H1 (cell line): ENCODE results near the gene MAN1C1. TPM values are rescaled to one million over a fixed set of nuclear protein-coding genes. Genes with fewer than 3 reads are reported as not detected.
A peak's percentile ranks its signal among the peaks of the same experiment; 100 is the strongest.

Experiments used
- CTCF ChIA-PET: fragments of 300-600 bp; sonication (Branson Sonifier 250); formaldehyde crosslinking; loops from one replicate; lab custom pipeline; 2021; ENCODE audit not compliant: partially characterized antibody; lab: Charles Lee
- POLR2A ChIA-PET: fragments of 300-600 bp; sonication (Branson Sonifier 250); formaldehyde crosslinking; loops from one replicate; lab custom pipeline; 2021; ENCODE audit warnings: inconsistent platforms; ENCODE audit not compliant: partially characterized antibody; lab: Charles Lee
- DNase-seq, 2 experiments: peaks; one replicate each; pipeline versions ENCODE4 v3.0.0 to v3.0.0-alpha.2; 2010 to 2022; ENCODE audit warnings: low spot score in 2 of 2, low read depth in 1 of 2, mixed read lengths in 1 of 2
- FAIRE-seq: peaks from 2 replicates; lab custom pipeline; 2011; peaks lifted over from hg19 to GRCh38; lab: Jason Lieb, UNC
- H2AFZ ChIP-seq: 2 replicates; pipeline ENCODE4 v1.8.1; 2012; ENCODE audit warnings: low read length, inconsistent platforms
- H2AK5ac ChIP-seq: 2 replicates; pipeline ENCODE4 v1.6.1; 2013; ENCODE audit warnings: low read depth, low read length
- H2BK120ac ChIP-seq: replicated peaks from 2 replicates; pipeline ENCODE3; 2013; ENCODE audit warnings: low read depth, low read length, inconsistent platforms
- H2BK12ac ChIP-seq: 2 replicates; pipeline ENCODE4 v1.6.1; 2013; ENCODE audit warnings: low read depth, low read length
- H2BK15ac ChIP-seq: 2 replicates; pipeline ENCODE4 v1.6.1; 2013; ENCODE audit warnings: low read length
- H2BK20ac ChIP-seq: 2 replicates; pipeline ENCODE4 v1.6.1; 2013; ENCODE audit warnings: low read length
- H2BK5ac ChIP-seq: 2 replicates; pipeline ENCODE4 v1.6.1; 2013; ENCODE audit warnings: low read depth, low read length
- H3K14ac ChIP-seq: 2 replicates; pipeline ENCODE4 v1.6.1; 2013; ENCODE audit warnings: inconsistent platforms; ENCODE audit not compliant: insufficient read length
- H3K18ac ChIP-seq: 2 replicates; pipeline ENCODE4 v1.6.1; 2013; ENCODE audit warnings: low read length; ENCODE audit errors: extremely low read depth
- H3K23ac ChIP-seq: 2 replicates; pipeline ENCODE4 v1.6.1; 2013; ENCODE audit warnings: inconsistent platforms; ENCODE audit not compliant: insufficient read length
- H3K23me2 ChIP-seq: 2 replicates; pipeline ENCODE4 v1.6.1; 2013; ENCODE audit warnings: low read depth, low read length
- H3K27ac ChIP-seq: 2 replicates; pipeline ENCODE4 v1.6.1; 2011; ENCODE audit warnings: low read depth, low read length, inconsistent platforms
- H3K27me3 ChIP-seq, 4 experiments: replicated peaks in 1 of 4; 1 replicate in 1 of 4; 2 replicates in 3 of 4; pipeline versions ENCODE4 v1.6.1 to v1.8.1; 2011 to 2013; ENCODE audit warnings: low read length in 3 of 4, mild to moderate bottlenecking in 3 of 4, inconsistent platforms in 2 of 4, mixed read lengths in 2 of 4, moderate library complexity in 1 of 4; ENCODE audit not compliant: control insufficient read depth in 3 of 4, insufficient read depth in 3 of 4; ENCODE audit errors: extremely low read depth in 1 of 4
- H3K36me3 ChIP-seq, 4 experiments: 2 replicates each; pipeline versions ENCODE4 v1.6.1 to v1.8.1; 2011 to 2013; ENCODE audit warnings: mild to moderate bottlenecking in 4 of 4, low read length in 3 of 4, moderate library complexity in 2 of 4, control low read depth in 1 of 4, inconsistent platforms in 1 of 4; ENCODE audit not compliant: insufficient read depth in 4 of 4, control insufficient read depth in 2 of 4
- H3K4ac ChIP-seq: replicated peaks from 2 replicates; pipeline ENCODE3; 2013; ENCODE audit warnings: low read length, low read depth, mixed read lengths, inconsistent platforms; ENCODE audit not compliant: insufficient read length
- H3K4me1 ChIP-seq, 4 experiments: replicated peaks in 1 of 4; 1 replicate in 1 of 4; 2 replicates in 3 of 4; pipeline versions ENCODE4 v1.6.1 to v1.8.1; 2011 to 2013; ENCODE audit warnings: low read length in 3 of 4, inconsistent platforms in 2 of 4, mixed read lengths in 1 of 4; ENCODE audit not compliant: insufficient read depth in 4 of 4, control insufficient read depth in 3 of 4
- H3K4me2 ChIP-seq, 2 experiments: 2 replicates each; pipeline versions ENCODE4 v1.6.1 to v1.8.1; 2011 to 2013; ENCODE audit warnings: low read depth in 2 of 2, low read length in 2 of 2, control low read depth in 1 of 2, inconsistent platforms in 1 of 2, mild to moderate bottlenecking in 1 of 2; ENCODE audit not compliant: insufficient read depth in 1 of 2
- H3K4me3 ChIP-seq, 4 experiments: fragments of 200-600, 300-600 bp in 1 of 4; sonication (generic), shearing (Covaris generic), sonication (Bioruptor Twin) in 1 of 4; 2 replicates each; pipeline versions ENCODE4 v1.5.1 to v1.8.1; 2011 to 2016; ENCODE audit warnings: low read length in 4 of 4, low read depth in 3 of 4, control low read depth in 2 of 4, inconsistent platforms in 2 of 4, mild to moderate bottlenecking in 2 of 4, mixed read lengths in 1 of 4, moderate library complexity in 1 of 4; ENCODE audit not compliant: insufficient read depth in 2 of 4; ENCODE audit errors: extremely low read depth in 1 of 4
- H3K56ac ChIP-seq: replicated peaks from 2 replicates; pipeline ENCODE3; 2013; ENCODE audit warnings: low read depth, mild to moderate bottlenecking, mixed read lengths, low read length, inconsistent platforms; ENCODE audit not compliant: insufficient read length
- H3K79me1 ChIP-seq: 2 replicates; pipeline ENCODE4 v1.6.1; 2013; ENCODE audit warnings: low read depth, low read length, control low read depth
- H3K79me2 ChIP-seq, 2 experiments: 2 replicates each; pipeline versions ENCODE4 v1.6.1 to v1.8.1; 2012 to 2013; ENCODE audit warnings: low read length in 2 of 2, mild to moderate bottlenecking in 2 of 2, inconsistent platforms in 1 of 2; ENCODE audit not compliant: insufficient read depth in 2 of 2, control insufficient read depth in 1 of 2
- H3K9ac ChIP-seq, 4 experiments: replicated peaks in 1 of 4; 1 replicate in 1 of 4; 2 replicates in 3 of 4; pipeline versions ENCODE4 v1.6.1 to v1.8.1; 2011 to 2013; ENCODE audit warnings: low read depth in 3 of 4, low read length in 3 of 4, control low read depth in 2 of 4, mild to moderate bottlenecking in 2 of 4, moderate library complexity in 2 of 4, inconsistent platforms in 1 of 4; ENCODE audit errors: extremely low read depth in 1 of 4
- H3K9me3 ChIP-seq, 2 experiments: 2 replicates each; pipeline versions ENCODE4 v1.6.1 to v1.8.1; 2012 to 2013; ENCODE audit warnings: mild to moderate bottlenecking in 2 of 2, moderate library complexity in 2 of 2, control low read depth in 1 of 2, inconsistent platforms in 1 of 2, low read depth in 1 of 2, low read length in 1 of 2, mixed read lengths in 1 of 2; ENCODE audit not compliant: insufficient read depth in 2 of 2
- H4K20me1 ChIP-seq, 2 experiments: replicated peaks in 1 of 2; 2 replicates each; pipeline versions ENCODE3 to v1.8.1; 2011 to 2013; ENCODE audit warnings: inconsistent platforms in 2 of 2, low read length in 2 of 2, mild to moderate bottlenecking in 1 of 2; ENCODE audit not compliant: insufficient read depth in 2 of 2, control insufficient read depth in 1 of 2
- H4K5ac ChIP-seq: 2 replicates; pipeline ENCODE4 v1.6.1; 2013; ENCODE audit warnings: low read length, low read depth, mixed read lengths, inconsistent platforms; ENCODE audit not compliant: insufficient read length
- H4K8ac ChIP-seq: 2 replicates; pipeline ENCODE4 v1.8.0; 2013; ENCODE audit warnings: mild to moderate bottlenecking, moderate library complexity, low read length, inconsistent platforms; ENCODE audit not compliant: insufficient read depth; ENCODE audit errors: extremely low read depth
- H4K91ac ChIP-seq: replicated peaks from 2 replicates; pipeline ENCODE3; 2013; ENCODE audit warnings: low read length, mixed read lengths, inconsistent platforms; ENCODE audit not compliant: insufficient read length
- CEBPB ChIP-seq: IDR thresholded peaks from 2 replicates; pipeline ENCODE4 v1.6.1; 2012; ENCODE audit warnings: low read depth, low read length
- EP300 ChIP-seq, 2 experiments: IDR thresholded peaks; 1 replicate in 1 of 2; 2 replicates in 1 of 2; pipeline ENCODE4 v1.6.1; 2011 to 2012; ENCODE audit warnings: low read depth in 2 of 2, low read length in 2 of 2, mild to moderate bottlenecking in 2 of 2, borderline replicate concordance in 1 of 2, inconsistent platforms in 1 of 2, moderate library complexity in 1 of 2
- MAFK ChIP-seq: IDR thresholded peaks from 2 replicates; pipeline ENCODE4 v1.6.1; 2012; ENCODE audit warnings: low read depth, mild to moderate bottlenecking, improper control_type of control experiment, low read length
- NRF1 ChIP-seq: IDR thresholded peaks from 2 replicates; pipeline ENCODE4 v1.6.1; 2011; ENCODE audit warnings: mild to moderate bottlenecking, low read depth, low read length, improper control_type of control experiment
- SIN3A ChIP-seq, 2 experiments: IDR thresholded peaks in 1 of 2; conservative IDR thresholded peaks in 1 of 2; 2 replicates each; pipeline ENCODE4 v1.6.1; 2011 to 2012; ENCODE audit warnings: low read length in 2 of 2, improper control_type of control experiment in 1 of 2, low read depth in 1 of 2, mild to moderate bottlenecking in 1 of 2
- SIRT6 ChIP-seq: IDR thresholded peaks from one replicate; pipeline ENCODE4 v1.7.1; 2012; ENCODE audit warnings: low read length, inconsistent platforms
- YY1 ChIP-seq: IDR thresholded peaks from 2 replicates; pipeline ENCODE4 v1.6.1; 2011; ENCODE audit warnings: low read depth, mild to moderate bottlenecking, low read length
- WGBS, 2 experiments: shearing (Covaris generic) in 1 of 2; methylation state at CpG; one replicate each; pipeline versions ENCODE4 v1.1.6 to v1.1.7; 2013 to 2015; ENCODE audit warnings: low lambda C conversion rate in 2 of 2, mixed read lengths in 2 of 2, inconsistent platforms in 1 of 2, low coverage in 1 of 2, missing lambda C conversion rate in 1 of 2; ENCODE audit not compliant: insufficient replicate concordance in 2 of 2, insufficient coverage in 1 of 2, insufficient read length in 1 of 2; ENCODE audit errors: extremely low coverage in 1 of 2, missing lambda C conversion rate in 1 of 2; 5-methylcytosine and 5-hydroxymethylcytosine counted together
- polyA plus RNA-seq, 7 experiments: library from polyadenylated mRNA; depleted of rRNA in 3 of 7; stranded (reverse) in 5 of 7; unstranded in 2 of 7; fragments of >200 nt in 5 of 7; fragments of 200-250 nt in 2 of 7; gene quantifications; 1 replicate in 5 of 7; 2 replicates in 1 of 7; 4 replicates in 1 of 7; pipeline versions ENCODE4 v1.2.1 to v1.2.3, GENCODE V29; 2011 to 2013; ENCODE audit warnings: missing spikeins in 2 of 7, mixed read lengths in 2 of 7
- total RNA-seq: library from RNA; stranded (reverse); fragmentation: NEBNext Ultra II Directional; extraction: Animal tissue kit (Norgen Biotek cat#: 25700); gene quantifications from 2 replicates; pipeline ENCODE4 v1.2.1, GENCODE V29; 2021

The MAN1C1 gene
- total and polyA plus RNA-seq, 2 of the 8 experiments (the other 6 are each of a cell fraction or from before 2014, with no cell fraction given): 7.8 to 15.2 TPM

DNA sequence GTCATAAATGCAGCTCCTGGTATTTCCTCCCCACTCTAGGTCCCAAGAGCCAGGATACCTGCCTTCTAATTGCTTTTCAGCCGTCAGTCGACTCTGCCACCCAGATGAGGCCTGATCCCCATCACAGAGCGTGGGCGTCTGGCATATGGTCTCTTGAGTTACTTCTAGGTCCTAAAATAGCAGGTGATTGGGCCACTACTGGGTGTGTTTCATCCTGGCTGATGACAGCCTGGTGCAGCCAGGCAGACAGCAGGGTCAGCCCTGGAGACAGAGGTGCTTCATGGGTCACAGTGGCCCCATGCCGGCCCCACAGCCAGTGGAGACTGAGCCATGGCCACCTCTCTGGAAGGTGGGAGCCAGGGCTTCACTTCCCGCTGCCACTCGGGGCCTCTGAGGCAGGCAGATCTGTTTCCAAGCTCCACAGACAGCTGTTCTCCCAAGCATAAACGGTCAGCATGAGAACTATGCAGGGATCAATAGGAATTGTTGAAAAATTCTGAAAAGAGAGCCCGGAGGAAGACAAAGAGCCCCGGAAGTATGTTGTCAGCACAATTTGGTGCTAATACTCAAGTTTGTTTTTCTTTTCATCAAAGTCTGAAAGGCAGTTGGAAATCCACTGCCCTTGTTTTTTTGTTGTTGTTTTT is 83.0 kb downstream of the MAN1C1 start:
- no peaks in the 10 kb centered on the region for H3K79me2 ChIP-seq
- 88% methylated on average over 10 of the region's 10 CpGs; no CpG with 5 or more reads in 1 of the 2 experiments for WGBS, 2 experiments
- no peak overlapping the region for H2BK120ac ChIP-seq
- DNase-seq: no peak
- H4K5ac ChIP-seq: no peak overlapping the region
- H3K9me3 ChIP-seq: no peaks in the 10 kb centered on the region
- no peak overlapping the region for H3K14ac ChIP-seq
- peaks cover 27 to 39% (median 32%) of the 10 kb centered on the region in 4 experiments for H3K4me1 ChIP-seq
- no peak overlapping the region for H2AFZ ChIP-seq
- no peak for FAIRE-seq
- no peak overlapping the region; the same call in 1 of the 2 replicates for H3K18ac ChIP-seq
- H4K8ac ChIP-seq: no peak overlapping the region; the same call in 1 of the 2 replicates
- ChIA-PET POLR2A (no interaction called here), CTCF (interaction anchor here (0.6 to 3.8 kb wide), 8 partner anchors 8 to 99 kb away, joined by 3 to 16 read pairs (median 4); no protein-coding TSS in a partner anchor)
- H2BK15ac ChIP-seq: no peak overlapping the region
- H3K4me3 ChIP-seq: no peak overlapping the region
- H3K4ac ChIP-seq: no peak overlapping the region
- H3K27ac ChIP-seq: no peak overlapping the region
- H3K4me2 ChIP-seq: no peak overlapping the region
- H3K79me1 ChIP-seq: no peaks in the 10 kb centered on the region
- H3K23me2 ChIP-seq: no peaks in the 10 kb centered on the region
- no peaks in the 10 kb centered on the region for H3K36me3 ChIP-seq
- peak overlapping the region; percentile 63; the same call in 1 of the 2 replicates for H2BK5ac ChIP-seq
- 0 out of 2 replicates have a peak overlapping the region, but pooled peaks have one; percentile 4 for H2BK12ac ChIP-seq
- H3K27me3 ChIP-seq: no peaks in the 10 kb centered on the region
- no peak overlapping the region for H3K9ac ChIP-seq
- H3K23ac ChIP-seq: no peak overlapping the region
- H2BK20ac ChIP-seq: no peak overlapping the region
- no peak overlapping the region for H2AK5ac ChIP-seq
- no peak overlapping the region for H3K56ac ChIP-seq
- H4K20me1 ChIP-seq: no peaks in the 10 kb centered on the region
- no peak overlapping the region for H4K91ac ChIP-seq
- TF ChIP-seq NRF1 (no peak), YY1 (no peak), CEBPB (no peak), EP300 (IDR thresholded peaks at IDR 0.05; ENCODE audit: borderline replicate concordance in 1 of 2, low read depth in 2 of 2, low read length in 2 of 2) (no peak), MAFK (no peak), SIRT6 (no peak), SIN3A (conservative IDR thresholded peaks at IDR 0.05 in 1 of 2, IDR thresholded peaks at IDR 0.05 in 1 of 2; ENCODE audit: low read depth in 1 of 2, low read length in 2 of 2) (no peak)
